MM.1S (cell line): Measurements from ENCODE around the gene PEX26.

Source experiments
- CTCF ChIP-seq: fragments of 300-600 bp; sonication (generic); IDR thresholded peaks from 2 replicates; pipeline ENCODE4 v1.5.1; 2016; ENCODE audit warnings: antibody characterized with exemption, low read length, mixed read lengths
- EZH2 ChIP-seq: fragments of 300-600 bp; sonication (generic); optimal IDR thresholded peaks from 2 replicates; pipeline ENCODE3; 2017; ENCODE audit warnings: low read depth, mild to moderate bottlenecking, antibody characterized with exemption, low read length, mixed read lengths
- EZH2phosphoT487 ChIP-seq: fragments of 300-600 bp; sonication (generic); IDR thresholded peaks from 2 replicates; pipeline ENCODE4 v1.6.1; 2018; ENCODE audit warnings: antibody characterized with exemption, low read length

GRCh38 chr22:18069041-18069440, 8.7 kb upstream of the PEX26 start:
- no peak for TF ChIP-seq CTCF
- no peak for TF ChIP-seq EZH2
- TF ChIP-seq EZH2phosphoT487: no peak
